GM12878 (cell line): Measurements from ENCODE around the gene THRA. TPM values are rescaled to one million over a fixed set of nuclear protein-coding genes. Genes with fewer than 3 reads are reported as not detected.

Experiments
- CBX3 ChIP-seq: fragments of 200-600 bp; sonication (generic); IDR thresholded peaks from 2 replicates; pipeline ENCODE4 v1.6.1; 2016; ENCODE audit warnings: low read depth, borderline replicate concordance
- CHD1 ChIP-seq: IDR thresholded peaks from 2 replicates; pipeline ENCODE4 v1.6.1; 2012; ENCODE audit warnings: low read depth, low read length, improper control_type of control experiment
- CREB1 ChIP-seq: IDR thresholded peaks from 2 replicates; pipeline ENCODE4 v1.6.1; 2012; ENCODE audit warnings: low read depth, mild to moderate bottlenecking, inconsistent platforms
- DPF2 ChIP-seq: fragments of 450-650 bp; IDR thresholded peaks from 2 replicates; pipeline ENCODE4 v1.6.1; 2017; ENCODE audit warnings: mild to moderate bottlenecking
- EED ChIP-seq: sonication (generic); IDR thresholded peaks from 2 replicates; pipeline ENCODE4 v1.6.1; 2016; ENCODE audit warnings: antibody characterized with exemption, low read depth
- GABPA ChIP-seq: IDR thresholded peaks from 2 replicates; pipeline ENCODE4 v1.6.1; 2014; ENCODE audit warnings: antibody characterized with exemption, low read depth, mild to moderate bottlenecking, inconsistent platforms
- MEF2A ChIP-seq: IDR thresholded peaks from 2 replicates; pipeline ENCODE4 v1.6.1; 2011; ENCODE audit warnings: low read depth, mild to moderate bottlenecking, low read length, moderate library complexity; ENCODE audit not compliant: insufficient read depth
- RB1 ChIP-seq: fragments of 450-650 bp; formaldehyde crosslinking; IDR thresholded peaks from 2 replicates; pipeline ENCODE4 v1.6.1; 2017; ENCODE audit warnings: mild to moderate bottlenecking, borderline replicate concordance
- RFX5 ChIP-seq: IDR thresholded peaks from 2 replicates; pipeline ENCODE4 v1.6.1; 2011; ENCODE audit warnings: low read depth, low read length, improper control_type of control experiment
- SPI1 ChIP-seq: IDR thresholded peaks from 2 replicates; pipeline ENCODE4 v1.6.1; 2011; ENCODE audit warnings: low read depth, mild to moderate bottlenecking, low read length, moderate library complexity, borderline replicate concordance; ENCODE audit not compliant: insufficient read depth
- TBL1XR1 ChIP-seq: IDR thresholded peaks from 2 replicates; pipeline ENCODE4 v1.6.1; 2012; ENCODE audit warnings: low read depth, low read length, improper control_type of control experiment
- TCF7 ChIP-seq: IDR thresholded peaks from 2 replicates; pipeline ENCODE4 v1.6.1; 2014; ENCODE audit warnings: antibody characterized with exemption, borderline replicate concordance
- ZBTB11 ChIP-seq: fragments of 450-650 bp; formaldehyde crosslinking; IDR thresholded peaks from 2 replicates; pipeline ENCODE4 v1.5.0; 2022; ENCODE audit warnings: mild to moderate bottlenecking, missing genetic modification characterization
- ZNF217 ChIP-seq: fragments of 450-650 bp; IDR thresholded peaks from 2 replicates; pipeline ENCODE4 v1.6.1; 2017; ENCODE audit warnings: antibody characterized with exemption, mild to moderate bottlenecking
- polyA plus RNA-seq, 11 experiments: library from polyadenylated mRNA; depleted of rRNA in 4 of 11; unstranded in 6 of 11; stranded (reverse) in 5 of 11; fragments of >200 nt; fragmentation: Nextera tagmentation in 4 of 11; fragmentation: Illumina TruSeq in 1 of 11; extraction: Ambion mirVana in 4 of 11; extraction: Trizol in 1 of 11; gene quantifications; 1 replicate in 1 of 11; 2 replicates in 10 of 11; pipeline versions ENCODE4 v1.2.1 to v1.2.3, GENCODE V29; 2011 to 2016; ENCODE audit warnings: inconsistent platforms in 2 of 11, missing spikeins in 2 of 11, low read depth in 1 of 11
- total RNA-seq, 4 experiments: library from RNA; depleted of rRNA in 3 of 4; stranded (reverse); fragments of >200 nt in 3 of 4; fragmentation: Illumina TruSeq in 1 of 4; extraction: Trizol in 1 of 4; gene quantifications; 2 replicates each; pipeline versions ENCODE4 v1.2.1 to v1.2.3, GENCODE V29; 2013 to 2021
- TF ChIP-seq, protein P1 (sequence below): IDR thresholded peaks from 2 replicates; pipeline ENCODE4 v1.6.1; 2012; ENCODE audit warnings: improper control_type of control experiment, low read depth, low read length; ENCODE audit not compliant: insufficient replicate concordance
- TF ChIP-seq, protein P2 (sequence below): fragments of 450-650 bp; IDR thresholded peaks from 2 replicates; pipeline ENCODE4 v1.6.1; 2017; ENCODE audit warnings: mild to moderate bottlenecking, low read depth, inconsistent platforms; ENCODE audit not compliant: poor library complexity, severe bottlenecking
- TF ChIP-seq, protein P3 (sequence below): fragments of 450-650 bp; IDR thresholded peaks from 2 replicates; pipeline ENCODE4 v1.6.1; 2016; ENCODE audit warnings: mild to moderate bottlenecking

The THRA gene
- total and polyA plus RNA-seq, 10 of the 15 experiments (the other 5 are each of a cell fraction or from before 2014, with no cell fraction given): 0.03 to 2.0 (median 0.64) TPM

- TF ChIP-seq, protein P1, sequence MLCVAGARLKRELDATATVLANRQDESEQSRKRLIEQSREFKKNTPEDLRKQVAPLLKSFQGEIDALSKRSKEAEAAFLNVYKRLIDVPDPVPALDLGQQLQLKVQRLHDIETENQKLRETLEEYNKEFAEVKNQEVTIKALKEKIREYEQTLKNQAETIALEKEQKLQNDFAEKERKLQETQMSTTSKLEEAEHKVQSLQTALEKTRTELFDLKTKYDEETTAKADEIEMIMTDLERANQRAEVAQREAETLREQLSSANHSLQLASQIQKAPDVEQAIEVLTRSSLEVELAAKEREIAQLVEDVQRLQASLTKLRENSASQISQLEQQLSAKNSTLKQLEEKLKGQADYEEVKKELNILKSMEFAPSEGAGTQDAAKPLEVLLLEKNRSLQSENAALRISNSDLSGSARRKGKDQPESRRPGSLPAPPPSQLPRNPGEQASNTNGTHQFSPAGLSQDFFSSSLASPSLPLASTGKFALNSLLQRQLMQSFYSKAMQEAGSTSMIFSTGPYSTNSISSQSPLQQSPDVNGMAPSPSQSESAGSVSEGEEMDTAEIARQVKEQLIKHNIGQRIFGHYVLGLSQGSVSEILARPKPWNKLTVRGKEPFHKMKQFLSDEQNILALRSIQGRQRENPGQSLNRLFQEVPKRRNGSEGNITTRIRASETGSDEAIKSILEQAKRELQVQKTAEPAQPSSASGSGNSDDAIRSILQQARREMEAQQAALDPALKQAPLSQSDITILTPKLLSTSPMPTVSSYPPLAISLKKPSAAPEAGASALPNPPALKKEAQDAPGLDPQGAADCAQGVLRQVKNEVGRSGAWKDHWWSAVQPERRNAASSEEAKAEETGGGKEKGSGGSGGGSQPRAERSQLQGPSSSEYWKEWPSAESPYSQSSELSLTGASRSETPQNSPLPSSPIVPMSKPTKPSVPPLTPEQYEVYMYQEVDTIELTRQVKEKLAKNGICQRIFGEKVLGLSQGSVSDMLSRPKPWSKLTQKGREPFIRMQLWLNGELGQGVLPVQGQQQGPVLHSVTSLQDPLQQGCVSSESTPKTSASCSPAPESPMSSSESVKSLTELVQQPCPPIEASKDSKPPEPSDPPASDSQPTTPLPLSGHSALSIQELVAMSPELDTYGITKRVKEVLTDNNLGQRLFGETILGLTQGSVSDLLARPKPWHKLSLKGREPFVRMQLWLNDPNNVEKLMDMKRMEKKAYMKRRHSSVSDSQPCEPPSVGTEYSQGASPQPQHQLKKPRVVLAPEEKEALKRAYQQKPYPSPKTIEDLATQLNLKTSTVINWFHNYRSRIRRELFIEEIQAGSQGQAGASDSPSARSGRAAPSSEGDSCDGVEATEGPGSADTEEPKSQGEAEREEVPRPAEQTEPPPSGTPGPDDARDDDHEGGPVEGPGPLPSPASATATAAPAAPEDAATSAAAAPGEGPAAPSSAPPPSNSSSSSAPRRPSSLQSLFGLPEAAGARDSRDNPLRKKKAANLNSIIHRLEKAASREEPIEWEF: no peak
- TF ChIP-seq CHD1 (no peak), RB1 (no peak), CREB1 (0 out of 2 replicates have a peak, but pooled peaks have one; percentile 39), GABPA (no peak), RFX5 (no peak), SPI1 (0 out of 2 replicates have a peak, but pooled peaks have one; percentile 3), ZBTB11 (CRISPR knock-in tag) (no peak), EED (peak; percentile 60), DPF2 (no peak; the same call in 1 of the 2 replicates), CBX3 (no peak), TCF7 (no peak), MEF2A (no peak), ZNF217 (no peak), TBL1XR1 (no peak; the same call in 1 of the 2 replicates)
- TF ChIP-seq, protein P2, sequence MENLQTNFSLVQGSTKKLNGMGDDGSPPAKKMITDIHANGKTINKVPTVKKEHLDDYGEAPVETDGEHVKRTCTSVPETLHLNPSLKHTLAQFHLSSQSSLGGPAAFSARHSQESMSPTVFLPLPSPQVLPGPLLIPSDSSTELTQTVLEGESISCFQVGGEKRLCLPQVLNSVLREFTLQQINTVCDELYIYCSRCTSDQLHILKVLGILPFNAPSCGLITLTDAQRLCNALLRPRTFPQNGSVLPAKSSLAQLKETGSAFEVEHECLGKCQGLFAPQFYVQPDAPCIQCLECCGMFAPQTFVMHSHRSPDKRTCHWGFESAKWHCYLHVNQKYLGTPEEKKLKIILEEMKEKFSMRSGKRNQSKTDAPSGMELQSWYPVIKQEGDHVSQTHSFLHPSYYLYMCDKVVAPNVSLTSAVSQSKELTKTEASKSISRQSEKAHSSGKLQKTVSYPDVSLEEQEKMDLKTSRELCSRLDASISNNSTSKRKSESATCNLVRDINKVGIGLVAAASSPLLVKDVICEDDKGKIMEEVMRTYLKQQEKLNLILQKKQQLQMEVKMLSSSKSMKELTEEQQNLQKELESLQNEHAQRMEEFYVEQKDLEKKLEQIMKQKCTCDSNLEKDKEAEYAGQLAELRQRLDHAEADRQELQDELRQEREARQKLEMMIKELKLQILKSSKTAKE: no peak
- TF ChIP-seq, protein P3, sequence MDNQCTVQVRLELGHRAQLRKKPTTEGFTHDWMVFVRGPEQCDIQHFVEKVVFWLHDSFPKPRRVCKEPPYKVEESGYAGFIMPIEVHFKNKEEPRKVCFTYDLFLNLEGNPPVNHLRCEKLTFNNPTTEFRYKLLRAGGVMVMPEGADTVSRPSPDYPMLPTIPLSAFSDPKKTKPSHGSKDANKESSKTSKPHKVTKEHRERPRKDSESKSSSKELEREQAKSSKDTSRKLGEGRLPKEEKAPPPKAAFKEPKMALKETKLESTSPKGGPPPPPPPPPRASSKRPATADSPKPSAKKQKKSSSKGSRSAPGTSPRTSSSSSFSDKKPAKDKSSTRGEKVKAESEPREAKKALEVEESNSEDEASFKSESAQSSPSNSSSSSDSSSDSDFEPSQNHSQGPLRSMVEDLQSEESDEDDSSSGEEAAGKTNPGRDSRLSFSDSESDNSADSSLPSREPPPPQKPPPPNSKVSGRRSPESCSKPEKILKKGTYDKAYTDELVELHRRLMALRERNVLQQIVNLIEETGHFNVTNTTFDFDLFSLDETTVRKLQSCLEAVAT: no peak
These were observed 38.1 kb downstream of the THRA start (continued) for GRCh38 chr17:40100669-40101366.
